ENCODE measurements around the gene CIZ1.
A peak's percentile ranks its signal among the peaks of the same experiment; 100 is the strongest.
"Not testable (repeated sequence)": the region's sequence is repeated elsewhere in the genome, so short reads cannot be mapped to it uniquely, and the experiment has no call there.

The CIZ1 gene

DNA sequence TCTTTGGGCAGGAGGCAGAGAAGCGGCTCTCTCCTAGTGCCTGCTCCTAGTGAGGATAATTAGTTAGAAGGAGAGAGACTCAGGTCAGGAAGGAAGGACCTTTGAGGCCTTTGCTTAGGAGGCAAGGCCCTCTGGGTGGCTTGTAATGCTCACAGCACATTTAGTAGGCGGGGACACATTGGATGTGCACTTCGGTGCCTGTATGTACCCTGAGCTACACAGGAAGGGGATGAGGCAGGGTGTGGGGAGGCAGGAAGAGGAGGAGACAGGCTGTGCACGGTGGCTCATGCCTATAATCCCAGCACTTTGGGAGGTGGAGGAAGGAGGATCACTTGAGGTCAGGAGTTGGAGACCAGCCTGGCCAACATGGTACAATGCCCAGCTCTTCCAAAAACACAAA lies 49.3 kb downstream of the CIZ1 start:
- H3K4me1 ChIP-seq (ENCODE audit: insufficient read depth, low read length): no peaks in the 10 kb centered on the region
- H3K36me3 ChIP-seq (ENCODE audit: insufficient read depth, low read length): no peaks in the 10 kb centered on the region
- H3K9ac ChIP-seq (ENCODE audit: low read depth, low read length): no peak overlapping the region
- H3K9me3 ChIP-seq (ENCODE audit: control insufficient read depth, insufficient read depth, low read length): no peaks in the 10 kb centered on the region

DNA sequence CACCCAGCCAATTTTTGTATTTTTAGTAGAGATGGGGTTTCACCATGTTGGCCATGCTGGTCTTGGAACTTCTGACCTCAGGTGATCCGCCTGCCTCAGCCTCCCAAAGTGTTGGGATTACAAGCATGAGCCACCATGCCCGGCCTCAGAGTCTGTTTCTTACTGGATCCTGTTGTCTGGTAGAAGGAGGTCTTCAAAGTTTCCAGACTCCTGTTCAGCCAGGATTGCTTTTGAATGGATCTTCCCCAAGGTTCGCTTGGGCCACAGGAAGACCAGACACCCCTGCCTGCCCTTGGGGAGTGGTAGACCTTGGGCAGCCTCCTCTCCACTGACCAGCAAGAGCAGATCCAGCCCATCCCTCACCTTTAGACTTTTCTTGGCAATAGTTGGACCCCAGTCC lies 49.8 kb downstream of the CIZ1 start:
- H3K9me3 ChIP-seq (ENCODE audit: control insufficient read depth, insufficient read depth, low read length): no peaks in the 10 kb centered on the region
- no peaks in the 10 kb centered on the region for H3K36me3 ChIP-seq (ENCODE audit: insufficient read depth, low read length)
- H3K9ac ChIP-seq (ENCODE audit: low read depth, low read length): no peak overlapping the region
- no peaks in the 10 kb centered on the region for H3K4me1 ChIP-seq (ENCODE audit: insufficient read depth, low read length)

DNA sequence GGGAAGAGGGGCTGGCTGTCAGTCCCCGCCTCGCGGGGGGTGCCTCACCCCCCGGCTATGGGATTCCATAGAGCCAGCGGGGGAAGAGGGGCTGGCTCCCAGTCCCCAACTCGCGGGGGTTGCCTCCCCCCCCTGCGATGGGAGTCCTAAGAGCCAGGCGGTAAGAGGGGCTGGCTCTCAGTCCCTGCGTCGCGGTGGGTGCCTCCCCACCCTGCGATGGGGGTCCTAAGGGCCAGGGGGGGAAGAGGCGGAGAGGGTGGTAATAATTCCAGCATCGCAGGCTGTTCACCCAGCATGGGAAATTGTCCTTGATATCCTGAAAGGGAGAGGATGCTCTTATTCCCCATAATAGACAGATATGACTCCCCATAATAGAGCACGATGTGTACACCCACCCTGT lies 51.8 kb downstream of the CIZ1 start:
- no peak overlapping the region for H3K9ac ChIP-seq (ENCODE audit: low read depth, low read length)
- H3K4me1 ChIP-seq (ENCODE audit: insufficient read depth, low read length): no peaks in the 10 kb centered on the region
- H3K36me3 ChIP-seq (ENCODE audit: insufficient read depth, low read length): no peaks in the 10 kb centered on the region
- no peaks in the 10 kb centered on the region for H3K9me3 ChIP-seq (ENCODE audit: control insufficient read depth, insufficient read depth, low read length)

DNA sequence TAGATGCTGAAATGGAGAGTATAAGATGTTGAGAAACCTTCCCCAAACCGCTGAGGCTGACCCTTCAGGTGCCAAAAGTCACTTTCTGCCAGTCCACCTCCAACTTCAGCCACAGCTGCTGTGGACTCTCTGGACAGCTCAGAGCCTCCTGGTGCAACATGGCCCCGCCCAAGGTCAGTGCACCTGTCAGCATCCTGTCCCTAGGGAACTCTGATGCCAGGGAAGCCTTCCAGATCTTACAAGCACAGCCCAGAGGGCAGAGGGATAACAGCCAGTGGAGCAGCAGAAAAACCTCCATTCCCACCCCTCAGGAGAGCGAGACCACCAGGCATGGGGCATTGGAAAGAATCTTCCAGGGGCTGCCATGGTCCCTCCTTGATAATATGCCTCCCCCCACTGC lies 53.4 kb downstream of the CIZ1 start:
- no peaks in the 10 kb centered on the region for H3K9me3 ChIP-seq (ENCODE audit: control insufficient read depth, insufficient read depth, low read length)
- H3K4me1 ChIP-seq (ENCODE audit: insufficient read depth, low read length): no peaks in the 10 kb centered on the region
- no peak overlapping the region for H3K9ac ChIP-seq (ENCODE audit: low read depth, low read length)
- H3K36me3 ChIP-seq (ENCODE audit: insufficient read depth, low read length): no peaks in the 10 kb centered on the region

DNA sequence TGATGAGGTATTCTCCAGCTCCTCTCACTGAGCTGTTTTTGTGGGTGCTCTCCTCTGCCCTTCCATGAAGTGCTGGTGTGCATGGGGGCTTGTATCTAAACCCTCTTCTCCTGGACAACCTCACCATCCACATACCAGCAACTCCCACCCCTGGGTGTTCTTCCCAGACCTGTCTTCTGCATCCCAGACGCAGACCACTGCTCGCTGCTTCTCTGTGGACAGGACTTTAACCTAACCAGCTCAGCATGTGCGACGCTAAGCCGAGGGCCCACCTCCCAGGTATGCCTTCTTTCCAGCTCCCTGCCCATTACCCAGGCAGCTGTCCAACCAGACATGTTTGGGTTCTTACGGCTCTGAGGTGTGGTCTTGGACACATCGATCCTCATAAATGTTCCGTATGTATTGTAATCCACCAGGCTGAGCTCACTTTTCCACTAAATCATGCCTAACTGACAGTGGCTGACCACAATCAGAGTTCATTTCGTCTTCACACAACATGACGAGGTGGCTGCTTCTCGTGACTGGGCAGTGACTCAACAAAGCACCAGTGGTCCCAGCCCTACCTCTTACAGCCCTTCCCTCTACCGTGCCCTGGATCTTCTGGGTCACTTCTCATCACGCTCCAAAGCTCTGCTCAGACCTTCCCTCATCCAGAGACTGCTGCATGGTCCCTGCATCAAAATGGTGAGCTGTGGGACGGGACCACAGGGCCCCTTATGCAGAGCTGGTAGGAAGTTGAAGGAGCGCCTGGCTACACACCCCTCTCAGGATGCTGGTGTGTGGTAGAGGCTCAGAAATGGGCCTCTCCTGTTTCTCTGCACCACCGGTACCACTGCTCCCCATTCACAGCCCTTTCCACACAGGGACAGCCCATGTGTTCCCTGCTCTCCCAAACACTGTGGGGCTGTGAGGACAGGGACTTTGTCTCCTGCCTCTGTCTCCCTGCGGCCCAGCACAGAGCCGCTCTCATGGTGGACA lies 54.3 kb downstream of the CIZ1 start:
- H3K9ac ChIP-seq (ENCODE audit: low read depth, low read length): no peak overlapping the region

DNA sequence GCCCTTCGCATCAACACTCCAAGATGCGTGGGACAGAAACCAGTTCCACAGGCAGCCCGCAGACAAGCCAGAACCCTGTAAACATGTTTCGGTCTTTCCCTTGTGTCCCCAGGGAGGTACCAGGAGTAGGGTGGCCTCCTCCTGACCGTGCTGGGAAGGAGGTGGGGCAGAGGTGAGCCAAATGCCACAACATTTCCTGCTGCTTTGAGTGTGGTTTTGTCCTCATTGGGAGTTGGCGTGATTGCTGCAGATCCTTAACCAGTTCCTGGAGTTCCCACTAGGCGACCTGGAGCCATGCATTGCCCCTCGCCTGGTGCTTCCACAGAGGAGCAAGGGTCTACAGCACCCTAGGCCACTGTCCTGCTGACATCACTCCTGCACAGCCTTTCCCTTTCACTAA lies 55.8 kb downstream of the CIZ1 start:
- H3K4me1 ChIP-seq (ENCODE audit: insufficient read depth, low read length); H3K9me3 ChIP-seq (ENCODE audit: control insufficient read depth, insufficient read depth, low read length); H3K36me3 ChIP-seq (ENCODE audit: insufficient read depth, low read length); H3K9ac ChIP-seq (ENCODE audit: low read depth, low read length): not testable (repeated sequence)

More for the DNA sequence above, 54.3 kb downstream of the CIZ1 start:
- Histone ChIP-seq H3K4me1 (ENCODE audit: insufficient read depth, low read length) (no peaks in the 10 kb centered on the region), H3K9me3 (ENCODE audit: control insufficient read depth, insufficient read depth, low read length) (no peaks in the 10 kb centered on the region), H3K36me3 (ENCODE audit: insufficient read depth, low read length) (no peaks in the 10 kb centered on the region)

DNA sequence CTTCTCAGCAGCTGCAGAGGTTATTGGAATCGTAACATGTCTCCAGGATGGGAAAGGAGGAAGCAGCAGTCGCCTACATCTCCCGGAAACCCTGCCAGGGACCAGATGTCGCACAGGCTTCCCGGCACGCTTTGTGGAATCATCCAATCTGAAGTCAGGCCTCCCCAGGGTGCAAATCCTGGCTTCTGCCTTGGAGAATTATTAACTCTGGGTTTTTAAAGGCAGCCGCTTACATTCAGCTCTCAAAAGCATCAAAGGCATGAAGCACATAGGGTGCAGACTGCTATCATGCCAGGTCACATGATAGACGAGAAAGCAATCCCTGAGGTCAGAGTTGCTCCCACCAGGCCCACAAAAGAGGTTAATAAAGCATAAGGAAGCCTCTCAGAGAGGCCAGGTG lies 59.2 kb downstream of the CIZ1 start:
- not testable (repeated sequence) for H3K9ac ChIP-seq (ENCODE audit: low read depth, low read length); H3K36me3 ChIP-seq (ENCODE audit: insufficient read depth, low read length); H3K9me3 ChIP-seq (ENCODE audit: control insufficient read depth, insufficient read depth, low read length); H3K4me1 ChIP-seq (ENCODE audit: insufficient read depth, low read length)

DNA sequence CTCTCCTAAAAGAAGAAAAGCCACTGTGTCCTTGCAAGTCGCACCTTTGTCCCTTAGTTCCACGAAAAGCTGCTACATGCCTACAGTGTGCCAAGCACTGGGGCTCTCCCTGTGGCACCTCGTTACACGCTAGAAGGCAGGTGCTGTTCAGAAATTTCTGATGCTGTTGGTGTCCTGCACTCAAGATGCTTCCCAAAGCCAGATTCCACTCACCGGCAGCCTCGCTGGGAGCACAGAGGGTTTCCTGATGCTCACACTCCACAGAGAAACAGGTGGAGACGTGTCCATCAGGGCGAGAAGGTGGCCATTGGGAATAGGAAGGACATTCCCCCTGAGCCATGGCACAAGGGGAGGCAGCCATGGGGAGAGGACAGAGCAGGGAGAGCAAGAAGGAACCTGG lies 60.0 kb downstream of the CIZ1 start:
- H3K4me1 ChIP-seq (ENCODE audit: insufficient read depth, low read length); H3K9me3 ChIP-seq (ENCODE audit: control insufficient read depth, insufficient read depth, low read length); H3K9ac ChIP-seq (ENCODE audit: low read depth, low read length); H3K36me3 ChIP-seq (ENCODE audit: insufficient read depth, low read length): not testable (repeated sequence)

DNA sequence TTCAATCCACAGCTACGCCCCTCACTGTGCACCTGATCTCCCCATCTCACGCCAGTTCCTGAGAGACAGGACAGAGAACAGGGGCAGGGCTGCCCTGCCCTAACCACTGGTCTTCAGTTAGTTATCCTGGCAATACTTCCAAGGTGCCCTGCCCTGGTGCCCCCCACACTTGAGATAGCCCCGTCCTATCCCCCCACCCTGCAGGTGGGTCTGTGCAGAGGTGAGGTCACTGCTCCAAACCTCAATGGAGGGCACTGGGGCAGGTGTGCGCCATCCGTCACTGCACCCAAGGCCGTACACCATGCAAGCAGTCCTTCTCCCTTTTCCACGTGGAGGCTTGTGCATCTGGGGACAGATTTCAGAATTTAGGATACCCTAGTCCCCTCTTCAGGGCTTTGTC lies 60.7 kb downstream of the CIZ1 start:
- not testable (repeated sequence) for H3K36me3 ChIP-seq (ENCODE audit: insufficient read depth, low read length); H3K9me3 ChIP-seq (ENCODE audit: control insufficient read depth, insufficient read depth, low read length); H3K9ac ChIP-seq (ENCODE audit: low read depth, low read length); H3K4me1 ChIP-seq (ENCODE audit: insufficient read depth, low read length)

DNA sequence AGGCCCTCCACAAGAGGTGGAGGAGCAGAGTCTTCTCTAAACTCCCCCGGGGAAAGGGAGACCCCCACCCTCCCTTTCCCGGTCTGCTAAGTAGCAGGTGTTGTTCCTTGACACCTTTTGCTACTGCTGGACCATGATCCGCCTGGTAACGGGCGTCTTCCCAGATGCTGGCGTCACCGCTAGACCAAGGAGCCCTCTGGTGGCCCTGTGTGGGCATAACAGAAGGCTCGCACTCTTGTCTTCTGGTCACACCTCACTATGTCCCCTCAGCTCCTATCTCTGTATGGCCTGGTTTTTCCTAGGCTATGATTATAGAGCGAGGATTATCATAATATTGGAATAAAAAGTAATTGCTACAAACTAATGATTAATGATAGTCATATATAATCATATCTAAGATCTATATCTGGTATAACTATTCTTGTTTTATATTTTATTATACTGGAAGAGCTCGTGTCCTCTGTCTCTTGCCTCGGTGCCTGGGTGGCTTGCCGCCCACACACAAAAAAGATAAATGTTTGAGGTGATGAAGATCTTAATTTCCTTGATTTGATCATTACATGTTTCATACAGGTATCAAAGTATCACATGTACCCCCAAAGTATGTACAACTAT lies 61.3 kb downstream of the CIZ1 start:
- not testable (repeated sequence) for H3K9me3 ChIP-seq (ENCODE audit: control insufficient read depth, insufficient read depth, low read length); H3K9ac ChIP-seq (ENCODE audit: low read depth, low read length); H3K4me1 ChIP-seq (ENCODE audit: insufficient read depth, low read length); H3K36me3 ChIP-seq (ENCODE audit: insufficient read depth, low read length)

DNA sequence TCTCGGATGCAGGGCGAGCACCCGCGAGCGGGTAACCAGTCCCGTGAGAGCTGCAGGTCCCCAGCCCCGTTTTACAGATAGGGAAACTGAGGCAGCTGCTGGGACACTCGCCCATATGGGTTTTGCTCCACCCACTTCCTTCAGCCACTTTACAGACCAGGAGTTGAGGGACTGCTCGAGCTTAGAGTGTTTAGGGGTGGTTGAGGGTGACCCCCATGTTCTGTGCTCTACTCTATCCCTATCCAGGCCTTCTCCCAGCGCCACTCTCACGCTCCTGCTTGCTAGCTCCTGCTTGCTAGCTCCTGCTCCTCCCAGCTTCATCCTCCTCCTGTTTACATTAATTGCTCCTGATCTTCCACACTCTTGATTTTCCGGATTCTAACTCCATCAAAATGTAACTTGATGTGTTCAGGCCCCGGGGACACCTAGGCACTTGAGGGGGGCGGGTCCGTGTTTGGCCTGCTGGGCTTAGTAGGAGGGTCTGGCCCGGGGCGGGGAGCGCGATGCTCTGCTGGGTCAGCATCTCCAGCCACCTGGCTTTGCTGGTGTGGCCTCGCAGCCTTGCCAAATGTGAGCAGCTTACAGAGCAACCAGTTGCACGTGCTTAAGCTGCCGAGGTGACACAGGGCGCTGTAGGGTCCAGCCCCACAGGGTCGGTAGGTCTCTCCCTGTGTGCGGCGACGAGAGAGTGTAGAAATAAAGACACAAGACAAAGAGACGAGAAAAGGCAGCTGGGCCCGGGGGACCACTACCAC lies 62.4 kb downstream of the CIZ1 start:
- H3K9me3 ChIP-seq (ENCODE audit: control insufficient read depth, insufficient read depth, low read length): no peaks in the 10 kb centered on the region; the same call in 1 of the 2 replicates
- H3K36me3 ChIP-seq (ENCODE audit: insufficient read depth, low read length): peaks cover 3% of the 10 kb centered on the region; the same call in 1 of the 2 replicates
- H3K9ac ChIP-seq (ENCODE audit: low read depth, low read length): peak overlapping the region; percentile 92
- peaks cover 6% of the 10 kb centered on the region for H3K4me1 ChIP-seq (ENCODE audit: insufficient read depth, low read length)

DNA sequence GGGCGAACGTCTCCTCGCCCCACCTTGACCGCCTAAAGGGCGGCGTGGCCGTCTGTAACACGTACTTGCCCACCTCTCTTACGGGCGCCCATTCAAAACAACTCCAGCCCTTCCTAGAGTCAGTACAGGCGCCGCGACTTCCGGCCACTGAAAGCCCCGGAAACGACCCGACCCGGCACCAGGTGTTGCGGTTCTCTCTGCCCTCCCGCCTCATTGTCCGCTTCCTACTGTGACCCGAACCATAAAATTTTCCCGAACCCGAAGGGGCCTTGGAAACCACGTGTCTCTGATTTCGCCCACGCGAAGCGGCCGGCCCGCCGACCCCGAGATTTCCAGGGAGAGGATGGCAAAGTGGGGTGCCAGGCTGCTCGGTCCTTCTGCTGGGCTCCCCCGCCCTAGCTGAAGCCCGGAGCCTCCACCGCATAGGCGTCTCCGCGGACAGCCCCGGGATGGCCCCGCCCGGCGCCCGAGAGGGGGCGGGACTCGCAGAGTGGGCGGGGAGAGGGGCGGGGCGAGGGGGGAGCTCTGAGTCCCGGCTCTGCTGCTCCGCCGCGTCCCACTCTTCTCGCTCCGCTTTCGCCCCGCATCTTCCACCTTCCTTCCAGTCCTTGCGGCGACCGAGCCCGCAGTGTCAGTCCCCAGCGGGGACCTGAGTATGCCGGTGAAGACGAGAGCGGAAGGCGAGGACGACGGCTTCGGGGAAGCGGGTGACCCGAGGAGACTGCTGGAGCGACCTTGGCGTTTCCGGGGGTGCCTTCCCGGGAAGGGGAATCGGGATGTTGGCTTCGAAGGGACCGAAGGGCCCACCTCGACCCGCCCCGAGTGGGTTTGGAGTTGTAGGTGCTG lies 63.2 kb downstream of the CIZ1 start:
- H3K9ac ChIP-seq (ENCODE audit: low read depth, low read length): peak overlapping the region; percentile 92
- H3K36me3 ChIP-seq (ENCODE audit: insufficient read depth, low read length): peaks cover 3% of the 10 kb centered on the region; the same call in 1 of the 2 replicates
- no peaks in the 10 kb centered on the region; the same call in 1 of the 2 replicates for H3K9me3 ChIP-seq (ENCODE audit: control insufficient read depth, insufficient read depth, low read length)
- H3K4me1 ChIP-seq (ENCODE audit: insufficient read depth, low read length): peaks cover 6% of the 10 kb centered on the region

DNA sequence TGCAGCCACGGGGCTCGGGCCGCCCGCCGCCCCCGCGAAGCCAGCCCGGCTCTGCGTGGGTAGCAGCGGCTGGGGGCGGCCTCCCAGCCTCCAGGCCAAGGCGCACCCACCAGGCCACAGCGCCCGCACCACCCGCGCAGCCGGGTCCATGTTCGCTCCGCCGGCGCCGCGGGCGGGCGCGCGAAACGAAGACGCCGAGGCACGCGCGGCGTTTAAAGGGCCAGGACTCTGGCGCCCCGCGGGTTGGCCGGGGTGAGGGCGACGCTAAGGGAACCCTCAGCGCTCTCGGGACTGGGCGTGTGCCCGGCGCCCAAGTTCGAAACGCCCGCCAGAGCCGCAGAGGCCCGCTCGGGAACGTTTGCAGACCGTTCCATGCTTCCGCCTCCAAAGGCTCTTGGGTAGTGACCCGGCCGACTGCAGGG lies 63.8 kb downstream of the CIZ1 start, which contains the start of gene PTGES2:
PTGES2 (minus strand) TSS at position 162 of the 422 bp plus-strand sequence; CDS start at position 150, 12 bp downstream.
- Histone ChIP-seq H3K9ac (ENCODE audit: low read depth, low read length) (peak within 1 kb of the TSS; percentile 92), H3K4me1 (ENCODE audit: insufficient read depth, low read length) (peaks cover 6% of the 10 kb centered on the region), H3K9me3 (ENCODE audit: control insufficient read depth, insufficient read depth, low read length) (no peaks in the 10 kb centered on the region; the same call in 1 of the 2 replicates), H3K36me3 (ENCODE audit: insufficient read depth, low read length) (peaks cover 3% of the 10 kb centered on the region; the same call in 1 of the 2 replicates)
